Upper lobe of right lung (tissue), 1 donor: ENCODE results near the gene LIN7A. TPM values are rescaled to one million over a fixed set of nuclear protein-coding genes. Genes with fewer than 3 reads are reported as not detected.

Source experiments
- ATAC-seq: fragments of 200-7000 bp; cut with Tn5 transposase; one replicate; pipeline ENCODE4 v1.9.1; 2020; ENCODE audit warnings: mild to moderate bottlenecking, moderate library complexity
- DNase-seq: peaks from one replicate; pipeline ENCODE4 v3.0.0-alpha.2; 2020
- H3K27ac ChIP-seq: fragments of 200-600 bp; one replicate; pipeline ENCODE4 v1.8.0; 2022
- H3K27me3 ChIP-seq: fragments of 200-600 bp; one replicate; pipeline ENCODE4 v1.8.0; 2022; ENCODE audit warnings: mild to moderate bottlenecking
- H3K36me3 ChIP-seq: fragments of 200-600 bp; one replicate; pipeline ENCODE4 v1.8.0; 2022
- H3K4me1 ChIP-seq: fragments of 200-600 bp; one replicate; pipeline ENCODE4 v1.8.0; 2022
- H3K4me3 ChIP-seq: fragments of 200-600 bp; one replicate; pipeline ENCODE4 v1.8.0; 2022; ENCODE audit warnings: mild to moderate bottlenecking
- H3K9me3 ChIP-seq: fragments of 200-600 bp; one replicate; pipeline ENCODE4 v1.8.0; 2022
- intact Hi-C: fragments of 100-400 bp; cut with DNase I; formaldehyde crosslinking; loops from one replicate; pipeline ENCODE4 v1.11.0; 2022
- total RNA-seq: library from RNA; stranded (reverse); fragmentation: NEBNext Ultra II Directional; extraction: Animal tissue kit (Norgen Biotek cat#: 25700); gene quantifications from one replicate; pipeline ENCODE4 v1.2.1, GENCODE V29; 2021
- TF ChIP-seq, protein P1 (sequence below): fragments of 200-600 bp; IDR thresholded peaks from one replicate; pipeline ENCODE4 v1.8.0; 2022; ENCODE audit warnings: antibody characterized with exemption
- donor health status: DM: no; HTN: yes; CAD: no; lungs with severe emphysema.

The LIN7A gene
- total RNA-seq, 1 donor from 2014 or later: 18.9 TPM

DNA sequence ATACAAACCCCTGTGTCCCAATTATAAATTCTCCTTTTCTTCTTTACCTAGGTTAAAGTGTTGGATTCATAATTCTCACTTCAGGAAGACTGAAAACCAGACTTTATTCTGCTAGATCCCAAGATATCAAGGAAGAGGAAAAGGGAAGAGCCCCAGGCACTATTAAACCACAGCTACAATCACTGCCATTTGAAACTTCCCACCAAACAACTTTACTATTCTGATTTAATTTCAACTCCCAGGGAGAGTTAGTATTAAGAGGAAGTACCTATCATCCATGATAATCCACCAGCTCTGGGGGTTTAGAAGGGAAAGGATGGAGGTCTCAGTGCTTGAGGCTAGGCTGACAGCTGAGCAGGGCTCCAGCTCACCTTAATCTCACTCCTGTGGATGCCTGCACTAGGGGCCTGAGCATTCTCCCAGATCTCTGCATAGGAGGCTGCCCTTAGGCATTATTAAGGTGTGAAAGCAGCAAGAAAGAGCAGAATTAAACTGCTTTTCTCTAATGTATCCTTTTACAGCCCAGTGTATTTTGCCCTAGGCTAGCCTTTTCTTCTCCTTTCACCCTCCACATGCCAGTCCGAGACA lies 168.1 kb downstream of the LIN7A start:
- Histone ChIP-seq H3K27ac (no peak overlapping the region), H3K27me3 (no peaks in the 10 kb centered on the region), H3K4me1 (no peaks in the 10 kb centered on the region), H3K4me3 (no peak overlapping the region), H3K9me3 (no peaks in the 10 kb centered on the region), H3K36me3 (no peaks in the 10 kb centered on the region)
- DNase-seq (no peak), ATAC-seq (no peak)
- intact Hi-C loops: no loop called here
- TF ChIP-seq, protein P1, sequence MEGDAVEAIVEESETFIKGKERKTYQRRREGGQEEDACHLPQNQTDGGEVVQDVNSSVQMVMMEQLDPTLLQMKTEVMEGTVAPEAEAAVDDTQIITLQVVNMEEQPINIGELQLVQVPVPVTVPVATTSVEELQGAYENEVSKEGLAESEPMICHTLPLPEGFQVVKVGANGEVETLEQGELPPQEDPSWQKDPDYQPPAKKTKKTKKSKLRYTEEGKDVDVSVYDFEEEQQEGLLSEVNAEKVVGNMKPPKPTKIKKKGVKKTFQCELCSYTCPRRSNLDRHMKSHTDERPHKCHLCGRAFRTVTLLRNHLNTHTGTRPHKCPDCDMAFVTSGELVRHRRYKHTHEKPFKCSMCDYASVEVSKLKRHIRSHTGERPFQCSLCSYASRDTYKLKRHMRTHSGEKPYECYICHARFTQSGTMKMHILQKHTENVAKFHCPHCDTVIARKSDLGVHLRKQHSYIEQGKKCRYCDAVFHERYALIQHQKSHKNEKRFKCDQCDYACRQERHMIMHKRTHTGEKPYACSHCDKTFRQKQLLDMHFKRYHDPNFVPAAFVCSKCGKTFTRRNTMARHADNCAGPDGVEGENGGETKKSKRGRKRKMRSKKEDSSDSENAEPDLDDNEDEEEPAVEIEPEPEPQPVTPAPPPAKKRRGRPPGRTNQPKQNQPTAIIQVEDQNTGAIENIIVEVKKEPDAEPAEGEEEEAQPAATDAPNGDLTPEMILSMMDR: no peak

DNA sequence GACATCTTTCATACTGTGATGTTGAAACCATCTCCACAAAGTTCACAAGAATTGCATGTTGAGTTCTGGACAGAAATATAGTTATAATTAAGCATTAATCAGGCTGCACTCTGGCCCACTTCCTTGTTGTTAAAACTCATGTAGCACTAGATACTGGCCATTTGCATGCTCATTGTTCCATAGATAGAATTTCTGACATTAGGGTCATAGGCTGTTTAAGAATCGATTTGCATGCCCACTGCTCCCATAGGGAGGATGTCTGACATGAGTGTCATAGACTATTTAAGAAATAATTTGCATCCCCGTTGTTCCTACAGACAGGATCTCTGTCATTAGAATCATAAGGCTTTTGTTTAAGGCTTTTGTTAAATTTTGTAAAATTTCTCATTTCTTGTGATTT lies 170.8 kb downstream of the LIN7A start:
- H3K36me3 ChIP-seq: no peaks in the 10 kb centered on the region
- H3K9me3 ChIP-seq: no peaks in the 10 kb centered on the region
- ATAC-seq (no peak), DNase-seq (no peak)
- intact Hi-C loops: no loop called here
- no peak overlapping the region for H3K27ac ChIP-seq
- no peaks in the 10 kb centered on the region for H3K4me1 ChIP-seq
- H3K27me3 ChIP-seq: no peaks in the 10 kb centered on the region
- no peak overlapping the region for H3K4me3 ChIP-seq
- TF ChIP-seq, protein P1: no peak

DNA sequence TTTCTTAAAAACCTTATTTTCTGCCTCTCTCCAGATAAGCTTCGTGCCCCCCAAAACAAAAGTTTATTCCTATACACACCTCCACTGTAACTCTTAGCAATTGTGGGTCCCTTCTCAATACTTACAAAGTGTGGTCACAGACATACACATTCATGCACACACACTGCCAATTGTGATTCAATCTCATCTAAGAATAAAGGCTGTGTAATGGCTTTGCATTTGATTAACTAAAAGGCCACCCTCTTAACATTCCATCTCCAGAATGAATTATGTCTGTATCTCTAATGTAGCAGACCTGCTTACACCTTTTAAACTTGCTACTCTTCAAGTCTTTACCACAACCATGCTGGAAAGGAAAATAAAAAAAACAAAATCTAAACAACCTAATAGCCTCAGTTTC lies 171.5 kb downstream of the LIN7A start:
- TF ChIP-seq, protein P1: no peak
- Histone ChIP-seq H3K4me3 (no peak overlapping the region), H3K9me3 (no peaks in the 10 kb centered on the region), H3K4me1 (no peaks in the 10 kb centered on the region), H3K36me3 (no peaks in the 10 kb centered on the region), H3K27me3 (no peaks in the 10 kb centered on the region), H3K27ac (no peak overlapping the region)
- ATAC-seq (no peak), DNase-seq (no peak)
- intact Hi-C loops: no loop called here

DNA sequence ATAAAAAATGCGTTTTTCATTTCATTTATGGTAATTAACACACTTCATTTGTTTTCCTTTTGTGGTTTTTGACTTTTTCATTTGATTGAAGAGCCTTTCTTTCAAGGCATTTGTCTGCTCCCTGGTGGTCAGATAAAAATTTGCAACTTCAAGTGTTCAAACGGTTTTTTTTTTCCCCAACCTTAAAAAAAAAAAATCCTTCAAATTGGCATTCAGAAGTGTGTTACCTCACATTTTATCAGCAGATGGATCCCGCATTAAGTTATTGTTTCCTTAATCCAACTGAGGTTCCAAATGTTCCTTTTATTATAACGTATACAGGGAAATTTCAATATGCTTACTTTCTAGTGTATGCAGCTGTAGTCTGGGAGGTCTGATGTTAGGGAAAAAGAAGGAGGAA lies 173.9 kb downstream of the LIN7A start:
- DNase-seq (no peak), ATAC-seq (no peak)
- no peaks in the 10 kb centered on the region for H3K36me3 ChIP-seq
- H3K27me3 ChIP-seq: no peaks in the 10 kb centered on the region
- no peak overlapping the region for H3K4me3 ChIP-seq
- no peaks in the 10 kb centered on the region for H3K9me3 ChIP-seq
- TF ChIP-seq, protein P1: peak; percentile 54
- intact Hi-C loops: no loop called here
- H3K27ac ChIP-seq: no peak overlapping the region
- H3K4me1 ChIP-seq: no peaks in the 10 kb centered on the region

DNA sequence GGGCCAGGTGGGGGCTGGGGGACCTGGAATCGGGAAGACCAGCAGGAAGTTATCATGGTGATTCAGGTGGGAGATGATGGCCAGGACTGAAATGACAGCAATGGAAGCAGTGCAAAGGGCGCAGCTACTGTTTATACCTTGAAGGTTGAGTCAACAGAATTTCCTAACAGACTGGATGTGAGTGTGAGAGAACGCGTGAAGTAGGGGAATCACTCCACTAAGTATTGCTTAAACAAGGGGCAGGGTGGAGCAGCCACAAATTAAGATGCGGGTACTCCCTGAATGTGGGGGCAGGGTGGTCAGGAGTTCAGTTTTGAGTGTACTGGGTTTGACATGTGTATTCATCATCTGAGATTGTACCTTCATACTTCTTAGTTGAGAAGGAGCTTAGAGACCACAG lies 175.9 kb downstream of the LIN7A start:
- TF ChIP-seq, protein P1: no peak
- no peaks in the 10 kb centered on the region for H3K36me3 ChIP-seq
- DNase-seq: no peak
- H3K27ac ChIP-seq: no peak overlapping the region
- intact Hi-C loops: no loop called here
- no peak overlapping the region for H3K4me3 ChIP-seq
- H3K4me1 ChIP-seq: no peaks in the 10 kb centered on the region
- ATAC-seq: peak; percentile 25
- H3K9me3 ChIP-seq: no peaks in the 10 kb centered on the region
- H3K27me3 ChIP-seq: no peaks in the 10 kb centered on the region

DNA sequence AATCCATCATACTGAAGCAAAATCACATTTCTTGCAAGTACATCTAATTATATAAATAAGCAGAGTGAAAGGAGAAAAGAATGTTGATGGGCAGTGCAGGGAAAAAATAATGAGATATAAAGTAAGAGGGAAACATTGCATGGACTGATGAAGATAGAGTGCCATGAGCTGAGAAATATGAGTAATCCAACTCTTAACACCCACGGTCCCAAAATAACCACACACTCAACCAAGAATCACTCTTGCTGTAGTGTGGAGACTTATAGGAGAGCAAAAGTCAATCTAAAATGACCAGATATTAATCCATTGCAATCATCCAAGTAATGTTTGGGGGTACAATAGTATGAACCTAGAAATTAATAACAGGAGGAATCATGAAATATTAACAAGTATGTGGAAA lies 180.9 kb downstream of the LIN7A start:
- Histone ChIP-seq H3K27ac (no peak overlapping the region), H3K36me3 (no peaks in the 10 kb centered on the region), H3K27me3 (no peaks in the 10 kb centered on the region), H3K4me3 (no peak overlapping the region), H3K4me1 (no peaks in the 10 kb centered on the region), H3K9me3 (no peaks in the 10 kb centered on the region)
- ATAC-seq: no peak
- DNase-seq: no peak
- intact Hi-C loops: no loop called here
- TF ChIP-seq, protein P1: no peak
